Suprapubic skin (tissue), 4 donors: ENCODE results near the gene HECTD2.

Experiments
- EP300 ChIP-seq: sonication (generic); formaldehyde crosslinking; IDR thresholded peaks from one replicate; pipeline ENCODE4 v1.6.1; 2017; ENCODE audit warnings: antibody characterized with exemption
- POLR2A ChIP-seq, 2 donors: fragments of 450-650 bp; IDR thresholded peaks; one replicate each; pipeline ENCODE4 v1.6.1; 2017; ENCODE audit warnings: antibody characterized with exemption in 2 of 2, mild to moderate bottlenecking in 2 of 2, moderate library complexity in 2 of 2
- POLR2AphosphoS5 ChIP-seq, 3 donors: sonication (generic); formaldehyde crosslinking; IDR thresholded peaks; one replicate each; pipeline ENCODE4 v1.6.1; 2017; ENCODE audit warnings: antibody characterized with exemption in 3 of 3
- TF ChIP-seq, protein P1 (sequence below), 2 donors: fragments of 200-600 bp in 1 of 2; fragments of 450-650 bp in 1 of 2; sonication (generic) in 1 of 2; IDR thresholded peaks; one replicate each; pipeline ENCODE4 v1.5.1; 2016 to 2019; ENCODE audit warnings: antibody characterized with exemption in 2 of 2, mild to moderate bottlenecking in 1 of 2, moderate library complexity in 1 of 2

DNA sequence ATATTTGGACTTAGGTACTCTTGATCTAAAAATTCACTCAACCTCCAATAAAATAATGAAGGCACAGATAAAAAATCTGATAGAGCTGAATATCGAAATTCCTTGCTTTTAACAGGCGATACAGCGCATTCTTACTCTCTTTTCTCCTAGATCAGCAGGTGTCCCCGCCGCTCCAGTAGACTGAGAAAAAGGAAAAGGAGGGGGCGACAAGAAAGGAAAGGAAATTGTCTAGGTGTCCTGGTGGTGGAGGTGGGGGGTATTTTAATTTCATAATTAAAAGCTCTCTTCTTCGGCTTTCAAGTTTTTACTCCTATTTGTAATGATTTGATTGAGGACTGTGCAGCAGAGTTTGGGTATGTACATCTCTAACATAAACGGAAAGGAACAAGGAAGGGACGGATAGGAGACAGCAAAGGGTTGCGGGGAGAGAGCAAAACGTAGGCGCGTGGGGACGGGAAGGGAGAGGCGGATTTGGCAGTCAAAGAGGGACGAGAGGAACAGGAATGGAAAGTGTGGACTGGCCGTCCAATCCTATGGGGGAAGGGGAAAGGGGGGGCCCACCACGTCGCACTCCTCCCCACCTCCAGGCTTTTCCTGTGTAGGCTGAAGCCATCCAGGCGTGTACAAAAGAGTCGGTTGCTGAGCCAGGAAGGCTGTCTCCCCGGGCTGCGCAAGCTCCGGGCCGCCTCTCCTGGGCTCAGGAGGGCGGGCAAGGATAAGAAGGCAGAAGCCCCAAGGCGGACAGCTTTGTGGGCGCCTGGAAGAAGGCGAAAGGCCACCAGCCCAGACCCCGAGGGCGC is 875 bp upstream of the HECTD2 start:
- TF ChIP-seq, protein P1, sequence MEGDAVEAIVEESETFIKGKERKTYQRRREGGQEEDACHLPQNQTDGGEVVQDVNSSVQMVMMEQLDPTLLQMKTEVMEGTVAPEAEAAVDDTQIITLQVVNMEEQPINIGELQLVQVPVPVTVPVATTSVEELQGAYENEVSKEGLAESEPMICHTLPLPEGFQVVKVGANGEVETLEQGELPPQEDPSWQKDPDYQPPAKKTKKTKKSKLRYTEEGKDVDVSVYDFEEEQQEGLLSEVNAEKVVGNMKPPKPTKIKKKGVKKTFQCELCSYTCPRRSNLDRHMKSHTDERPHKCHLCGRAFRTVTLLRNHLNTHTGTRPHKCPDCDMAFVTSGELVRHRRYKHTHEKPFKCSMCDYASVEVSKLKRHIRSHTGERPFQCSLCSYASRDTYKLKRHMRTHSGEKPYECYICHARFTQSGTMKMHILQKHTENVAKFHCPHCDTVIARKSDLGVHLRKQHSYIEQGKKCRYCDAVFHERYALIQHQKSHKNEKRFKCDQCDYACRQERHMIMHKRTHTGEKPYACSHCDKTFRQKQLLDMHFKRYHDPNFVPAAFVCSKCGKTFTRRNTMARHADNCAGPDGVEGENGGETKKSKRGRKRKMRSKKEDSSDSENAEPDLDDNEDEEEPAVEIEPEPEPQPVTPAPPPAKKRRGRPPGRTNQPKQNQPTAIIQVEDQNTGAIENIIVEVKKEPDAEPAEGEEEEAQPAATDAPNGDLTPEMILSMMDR (IDR thresholded peaks at IDR 0.05): no peak
- TF ChIP-seq POLR2A (IDR thresholded peaks at IDR 0.05): peak; percentile 52 to 77
- no peak for TF ChIP-seq EP300
- TF ChIP-seq POLR2AphosphoS5 (IDR thresholded peaks at IDR 0.05): peak in 1 of 3 donors; percentile 77
